ENCODE data around the gene RBM24.

RBM24 gene

DNA sequence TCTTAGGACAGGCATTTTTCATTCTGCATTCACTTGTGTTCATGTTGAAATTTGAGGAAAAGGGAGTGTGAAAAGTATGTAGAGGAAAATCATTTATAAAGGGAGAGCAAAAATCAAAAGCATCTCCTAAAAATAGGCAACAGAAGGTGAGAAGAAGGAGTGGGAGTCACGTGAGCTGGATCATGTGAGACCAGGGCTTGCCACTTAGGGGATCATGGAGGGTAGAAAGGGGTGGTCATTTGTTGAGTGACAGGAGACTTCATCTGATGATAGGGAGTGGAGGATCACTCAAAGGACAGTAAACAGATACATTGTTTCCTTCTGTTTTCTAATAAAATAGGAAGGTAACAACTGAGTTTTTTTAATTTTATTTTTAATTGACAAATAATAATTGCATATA lies 17.1 kb downstream of the RBM24 start:
- TF ChIP-seq EZH2phosphoT487 (IDR thresholded peaks at IDR 0.05; ENCODE audit: borderline replicate concordance): no peak
- TF ChIP-seq, protein P1, sequence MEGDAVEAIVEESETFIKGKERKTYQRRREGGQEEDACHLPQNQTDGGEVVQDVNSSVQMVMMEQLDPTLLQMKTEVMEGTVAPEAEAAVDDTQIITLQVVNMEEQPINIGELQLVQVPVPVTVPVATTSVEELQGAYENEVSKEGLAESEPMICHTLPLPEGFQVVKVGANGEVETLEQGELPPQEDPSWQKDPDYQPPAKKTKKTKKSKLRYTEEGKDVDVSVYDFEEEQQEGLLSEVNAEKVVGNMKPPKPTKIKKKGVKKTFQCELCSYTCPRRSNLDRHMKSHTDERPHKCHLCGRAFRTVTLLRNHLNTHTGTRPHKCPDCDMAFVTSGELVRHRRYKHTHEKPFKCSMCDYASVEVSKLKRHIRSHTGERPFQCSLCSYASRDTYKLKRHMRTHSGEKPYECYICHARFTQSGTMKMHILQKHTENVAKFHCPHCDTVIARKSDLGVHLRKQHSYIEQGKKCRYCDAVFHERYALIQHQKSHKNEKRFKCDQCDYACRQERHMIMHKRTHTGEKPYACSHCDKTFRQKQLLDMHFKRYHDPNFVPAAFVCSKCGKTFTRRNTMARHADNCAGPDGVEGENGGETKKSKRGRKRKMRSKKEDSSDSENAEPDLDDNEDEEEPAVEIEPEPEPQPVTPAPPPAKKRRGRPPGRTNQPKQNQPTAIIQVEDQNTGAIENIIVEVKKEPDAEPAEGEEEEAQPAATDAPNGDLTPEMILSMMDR (conservative IDR thresholded peaks at IDR 0.05; ENCODE audit: low read length): no peak
- Histone ChIP-seq H4K20me1 (ENCODE audit: insufficient read depth, low read length, poor library complexity, severe bottlenecking) (no peaks in the 10 kb centered on the region), H3K4me1 (ENCODE audit: insufficient read depth, low read length, poor library complexity, severe bottlenecking) (no peaks in the 10 kb centered on the region), H3K79me2 (ENCODE audit: insufficient read depth, low read length) (no peaks in the 10 kb centered on the region), H3F3A (ENCODE audit: low read depth) (no peaks in the 10 kb centered on the region), H3K9ac (ENCODE audit: low read depth, low read length, poor library complexity, severe bottlenecking) (no peak overlapping the region), H3K27me3 (ENCODE audit: insufficient read depth, low read length, poor library complexity, severe bottlenecking) (no peaks in the 10 kb centered on the region), H3K9me2 (replicated peaks; ENCODE audit: low read depth, low read length) (no peaks in the 10 kb centered on the region), H3K4me2 (ENCODE audit: low read depth, low read length, poor library complexity, severe bottlenecking) (no peak overlapping the region), H2AFZ (ENCODE audit: low read length) (no peak overlapping the region), H3K4me3 (ENCODE audit: low read length, poor library complexity, severe bottlenecking) (no peak overlapping the region), H3K9me3 (ENCODE audit: insufficient read depth, low read depth, low read length) (no peaks in the 10 kb centered on the region; the same call in 1 of the 2 replicates), H3K36me3 (ENCODE audit: insufficient read depth, low read length) (no peaks in the 10 kb centered on the region)

DNA sequence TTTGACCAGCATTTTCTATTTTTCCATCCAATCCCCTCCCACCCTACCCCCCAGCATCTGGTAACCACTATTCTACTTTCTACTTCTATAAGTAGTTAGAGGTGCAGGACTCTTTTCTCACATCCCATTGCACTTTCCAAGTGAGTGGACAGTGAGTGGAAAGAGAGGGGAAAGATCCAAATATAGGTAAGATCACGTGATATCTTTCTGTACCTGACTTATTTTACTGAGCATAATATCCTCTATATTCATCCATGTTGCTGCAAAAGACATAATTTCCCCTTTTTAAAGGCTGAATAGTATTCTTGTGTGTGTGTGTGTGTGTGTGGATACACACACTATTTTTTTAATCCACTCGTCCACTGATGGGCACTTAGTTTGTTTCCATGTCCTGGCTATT lies 18.1 kb downstream of the RBM24 start:
- Histone ChIP-seq H3F3A (ENCODE audit: low read depth) (no peaks in the 10 kb centered on the region), H3K4me2 (ENCODE audit: low read depth, low read length, poor library complexity, severe bottlenecking) (no peak overlapping the region), H3K79me2 (ENCODE audit: insufficient read depth, low read length) (no peaks in the 10 kb centered on the region), H2AFZ (ENCODE audit: low read length) (no peak overlapping the region), H3K9me3 (ENCODE audit: insufficient read depth, low read depth, low read length) (no peaks in the 10 kb centered on the region; the same call in 1 of the 2 replicates), H3K27me3 (ENCODE audit: insufficient read depth, low read length, poor library complexity, severe bottlenecking) (no peaks in the 10 kb centered on the region), H3K9me2 (replicated peaks; ENCODE audit: low read depth, low read length) (no peaks in the 10 kb centered on the region), H3K4me1 (ENCODE audit: insufficient read depth, low read length, poor library complexity, severe bottlenecking) (no peaks in the 10 kb centered on the region), H3K36me3 (ENCODE audit: insufficient read depth, low read length) (no peaks in the 10 kb centered on the region), H3K4me3 (ENCODE audit: low read length, poor library complexity, severe bottlenecking) (no peak overlapping the region), H3K9ac (ENCODE audit: low read depth, low read length, poor library complexity, severe bottlenecking) (no peak overlapping the region), H4K20me1 (ENCODE audit: insufficient read depth, low read length, poor library complexity, severe bottlenecking) (no peaks in the 10 kb centered on the region)
- TF ChIP-seq EZH2phosphoT487 (IDR thresholded peaks at IDR 0.05; ENCODE audit: borderline replicate concordance): no peak
- TF ChIP-seq, protein P1 (conservative IDR thresholded peaks at IDR 0.05; ENCODE audit: low read length): no peak

DNA sequence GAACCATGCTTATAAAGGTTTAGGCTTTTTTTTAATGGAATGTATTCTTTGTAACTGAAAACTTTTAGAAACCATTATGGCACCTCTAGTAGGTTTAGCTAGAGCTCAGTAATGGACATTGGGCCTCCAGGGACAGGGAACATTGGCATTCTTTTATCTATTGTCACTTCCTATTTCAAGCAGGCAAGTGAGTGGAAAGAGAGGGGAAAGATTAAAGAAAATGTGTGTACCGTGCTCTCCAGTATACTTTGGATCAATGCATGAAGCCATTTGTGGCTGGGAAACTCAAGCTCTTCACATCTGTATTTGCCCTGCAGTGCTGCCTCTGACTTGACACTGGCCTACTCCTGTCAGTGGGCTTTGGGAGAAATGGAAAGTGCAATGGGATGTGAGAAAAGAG lies 18.6 kb downstream of the RBM24 start:
- H3K27me3 ChIP-seq (ENCODE audit: insufficient read depth, low read length, poor library complexity, severe bottlenecking): no peaks in the 10 kb centered on the region
- H3K79me2 ChIP-seq (ENCODE audit: insufficient read depth, low read length): no peaks in the 10 kb centered on the region
- no peak overlapping the region for H2AFZ ChIP-seq (ENCODE audit: low read length)
- TF ChIP-seq EZH2phosphoT487 (IDR thresholded peaks at IDR 0.05; ENCODE audit: borderline replicate concordance): no peak
- H3K36me3 ChIP-seq (ENCODE audit: insufficient read depth, low read length): no peaks in the 10 kb centered on the region
- no peaks in the 10 kb centered on the region; the same call in 1 of the 2 replicates for H3K9me3 ChIP-seq (ENCODE audit: insufficient read depth, low read depth, low read length)
- no peaks in the 10 kb centered on the region for H4K20me1 ChIP-seq (ENCODE audit: insufficient read depth, low read length, poor library complexity, severe bottlenecking)
- H3K9ac ChIP-seq (ENCODE audit: low read depth, low read length, poor library complexity, severe bottlenecking): no peak overlapping the region
- H3K4me1 ChIP-seq (ENCODE audit: insufficient read depth, low read length, poor library complexity, severe bottlenecking): no peaks in the 10 kb centered on the region
- H3K4me3 ChIP-seq (ENCODE audit: low read length, poor library complexity, severe bottlenecking): no peak overlapping the region
- no peaks in the 10 kb centered on the region for H3F3A ChIP-seq (ENCODE audit: low read depth)
- no peaks in the 10 kb centered on the region for H3K9me2 ChIP-seq (replicated peaks; ENCODE audit: low read depth, low read length)
- no peak overlapping the region for H3K4me2 ChIP-seq (ENCODE audit: low read depth, low read length, poor library complexity, severe bottlenecking)

DNA sequence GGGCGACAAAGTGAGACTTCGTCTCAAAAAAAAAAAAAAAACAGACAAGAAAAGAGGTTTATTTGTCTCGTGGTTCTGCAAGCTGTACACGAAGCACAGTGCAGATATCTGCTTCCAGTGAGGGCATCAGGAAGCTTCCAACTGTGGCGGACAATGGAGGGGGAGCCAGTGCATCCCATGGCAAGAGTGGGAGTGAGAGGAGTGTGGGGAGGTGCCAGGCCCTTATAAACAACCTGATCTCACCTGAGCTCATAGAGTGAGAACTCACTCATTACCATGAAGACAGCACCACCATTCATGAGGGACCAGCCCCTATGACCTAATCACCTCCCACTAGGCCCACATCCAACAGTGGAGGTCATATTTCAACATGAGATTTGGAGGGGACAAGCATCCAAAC lies 19.5 kb downstream of the RBM24 start:
- H3K4me3 ChIP-seq (ENCODE audit: low read length, poor library complexity, severe bottlenecking): no peak overlapping the region
- H3K4me1 ChIP-seq (ENCODE audit: insufficient read depth, low read length, poor library complexity, severe bottlenecking): no peaks in the 10 kb centered on the region
- H3K36me3 ChIP-seq (ENCODE audit: insufficient read depth, low read length): no peaks in the 10 kb centered on the region
- no peaks in the 10 kb centered on the region; the same call in 1 of the 2 replicates for H3K9me3 ChIP-seq (ENCODE audit: insufficient read depth, low read depth, low read length)
- no peak overlapping the region for H3K9ac ChIP-seq (ENCODE audit: low read depth, low read length, poor library complexity, severe bottlenecking)
- H4K20me1 ChIP-seq (ENCODE audit: insufficient read depth, low read length, poor library complexity, severe bottlenecking): no peaks in the 10 kb centered on the region
- TF ChIP-seq, protein P1 (conservative IDR thresholded peaks at IDR 0.05; ENCODE audit: low read length): no peak
- no peak for TF ChIP-seq EZH2phosphoT487 (IDR thresholded peaks at IDR 0.05; ENCODE audit: borderline replicate concordance)
- H3K9me2 ChIP-seq (replicated peaks; ENCODE audit: low read depth, low read length): no peaks in the 10 kb centered on the region
- H3F3A ChIP-seq (ENCODE audit: low read depth): no peaks in the 10 kb centered on the region
- H2AFZ ChIP-seq (ENCODE audit: low read length): no peak overlapping the region
- no peak overlapping the region for H3K4me2 ChIP-seq (ENCODE audit: low read depth, low read length, poor library complexity, severe bottlenecking)
- no peaks in the 10 kb centered on the region for H3K27me3 ChIP-seq (ENCODE audit: insufficient read depth, low read length, poor library complexity, severe bottlenecking)
- no peaks in the 10 kb centered on the region for H3K79me2 ChIP-seq (ENCODE audit: insufficient read depth, low read length)

All from Loucy (cell line).